ENCODE data around the gene ETDC. TPM values are rescaled to one million over a fixed set of nuclear protein-coding genes. Genes with fewer than 3 reads are reported as not detected.
"Not testable (repeated sequence)": the region's sequence is repeated elsewhere in the genome, so short reads cannot be mapped to it uniquely, and the experiment has no call there.

The ETDC gene
- total RNA-seq, result not detected in 3 replicates
- long read RNA-seq, result 0 reads

DNA sequence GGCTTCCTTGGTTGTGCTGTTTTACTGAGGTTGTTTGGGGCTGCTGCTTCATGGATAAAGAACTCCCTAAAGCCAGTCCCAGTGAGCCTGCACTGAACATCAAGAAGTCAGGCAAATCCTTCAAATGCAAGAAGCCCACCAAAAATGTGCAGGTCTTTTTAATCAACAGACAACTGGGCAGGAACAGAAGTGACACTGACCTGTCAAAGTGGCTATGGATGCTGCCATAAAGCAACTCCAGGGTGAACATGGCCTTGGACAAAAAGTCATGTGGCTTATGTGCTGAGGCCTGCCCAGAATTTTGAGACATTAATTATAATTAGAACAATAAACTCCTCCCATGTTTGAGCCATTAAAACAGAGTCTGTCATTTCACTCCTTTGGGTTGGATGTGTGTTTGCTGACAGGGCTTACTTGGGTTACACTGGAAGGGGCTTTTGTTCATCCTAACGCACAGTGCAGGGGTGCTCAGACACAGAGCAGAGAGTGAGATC, at the start of gene ETDC:
TSS of gene ETDC (plus strand) at position 51 of the 494 bp plus-strand sequence. CDS start at position 51, 0 bp downstream.
- no peak for DNase-seq (ENCODE audit: low spot score)
- Mint-ChIP-seq H3K36me3 (ENCODE audit: low read depth) (no peaks in the 10 kb centered on the region), H3K9me3 (ENCODE audit: low read depth) (peaks cover 33% of the 10 kb centered on the region), H3K27ac (ENCODE audit: unreplicated experiment) (no peak within 1 kb of the TSS), H3K27me3 (ENCODE audit: low read depth) (no peaks in the 10 kb centered on the region), H3K4me1 (ENCODE audit: low read depth) (no peaks in the 10 kb centered on the region), H3K4me3 (ENCODE audit: unreplicated experiment) (no peak within 1 kb of the TSS)
- TF ChIP-seq, protein P1, sequence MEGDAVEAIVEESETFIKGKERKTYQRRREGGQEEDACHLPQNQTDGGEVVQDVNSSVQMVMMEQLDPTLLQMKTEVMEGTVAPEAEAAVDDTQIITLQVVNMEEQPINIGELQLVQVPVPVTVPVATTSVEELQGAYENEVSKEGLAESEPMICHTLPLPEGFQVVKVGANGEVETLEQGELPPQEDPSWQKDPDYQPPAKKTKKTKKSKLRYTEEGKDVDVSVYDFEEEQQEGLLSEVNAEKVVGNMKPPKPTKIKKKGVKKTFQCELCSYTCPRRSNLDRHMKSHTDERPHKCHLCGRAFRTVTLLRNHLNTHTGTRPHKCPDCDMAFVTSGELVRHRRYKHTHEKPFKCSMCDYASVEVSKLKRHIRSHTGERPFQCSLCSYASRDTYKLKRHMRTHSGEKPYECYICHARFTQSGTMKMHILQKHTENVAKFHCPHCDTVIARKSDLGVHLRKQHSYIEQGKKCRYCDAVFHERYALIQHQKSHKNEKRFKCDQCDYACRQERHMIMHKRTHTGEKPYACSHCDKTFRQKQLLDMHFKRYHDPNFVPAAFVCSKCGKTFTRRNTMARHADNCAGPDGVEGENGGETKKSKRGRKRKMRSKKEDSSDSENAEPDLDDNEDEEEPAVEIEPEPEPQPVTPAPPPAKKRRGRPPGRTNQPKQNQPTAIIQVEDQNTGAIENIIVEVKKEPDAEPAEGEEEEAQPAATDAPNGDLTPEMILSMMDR (IDR thresholded peaks at IDR 0.05), result no peak

DNA sequence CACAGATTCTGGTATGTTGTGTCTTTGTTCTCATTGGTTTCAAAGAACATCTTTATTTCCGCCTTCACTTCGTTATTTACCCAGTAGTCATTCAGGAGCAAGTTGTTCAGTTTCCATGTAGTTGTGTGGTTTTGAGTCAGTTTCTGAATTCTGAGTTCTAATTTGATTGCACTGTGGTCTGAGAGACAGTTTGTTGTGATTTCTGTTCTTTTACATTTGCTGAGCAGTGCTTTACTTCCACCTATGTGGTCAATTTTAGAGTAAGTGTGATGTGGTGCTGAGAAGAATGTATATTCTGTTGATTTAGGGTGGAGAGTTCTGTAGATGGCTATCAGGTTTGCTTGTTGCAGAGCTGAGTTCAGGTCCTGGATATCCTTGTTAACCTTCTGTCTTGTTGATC, 48.3 kb upstream of the ETDC start:
- not testable (repeated sequence) for H3K36me3 Mint-ChIP-seq (ENCODE audit: low read depth); H3K4me3 Mint-ChIP-seq (ENCODE audit: unreplicated experiment); H3K4me1 Mint-ChIP-seq (ENCODE audit: low read depth); DNase-seq (ENCODE audit: low spot score); H3K27ac Mint-ChIP-seq (ENCODE audit: unreplicated experiment); H3K27me3 Mint-ChIP-seq (ENCODE audit: low read depth)
- peaks cover 70% of the 10 kb centered on the region for H3K9me3 Mint-ChIP-seq (ENCODE audit: low read depth)

DNA sequence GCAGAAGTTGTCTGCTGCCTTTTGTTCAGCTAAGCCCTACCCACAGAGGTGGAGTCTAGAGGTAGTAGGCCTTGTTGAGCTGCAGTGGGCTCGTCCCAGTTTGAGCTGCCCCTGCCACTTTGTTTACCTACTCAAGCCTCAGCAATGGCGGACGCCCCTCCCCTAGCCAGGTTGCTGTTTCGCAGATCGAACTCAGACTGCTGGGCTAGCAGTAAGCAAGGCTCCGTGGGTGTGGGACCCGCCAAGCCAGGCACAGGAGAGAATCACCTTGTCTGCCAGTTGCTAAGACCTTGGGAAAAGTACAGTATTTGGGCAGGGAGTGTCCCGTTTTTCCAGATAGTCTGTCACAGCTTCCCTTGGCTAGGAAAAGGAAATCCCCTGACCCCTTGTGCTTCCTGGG, 45.9 kb upstream of the ETDC start:
- not testable (repeated sequence) for H3K27me3 Mint-ChIP-seq (ENCODE audit: low read depth)
- H3K9me3 Mint-ChIP-seq (ENCODE audit: low read depth), result peaks cover 80% of the 10 kb centered on the region

DNA sequence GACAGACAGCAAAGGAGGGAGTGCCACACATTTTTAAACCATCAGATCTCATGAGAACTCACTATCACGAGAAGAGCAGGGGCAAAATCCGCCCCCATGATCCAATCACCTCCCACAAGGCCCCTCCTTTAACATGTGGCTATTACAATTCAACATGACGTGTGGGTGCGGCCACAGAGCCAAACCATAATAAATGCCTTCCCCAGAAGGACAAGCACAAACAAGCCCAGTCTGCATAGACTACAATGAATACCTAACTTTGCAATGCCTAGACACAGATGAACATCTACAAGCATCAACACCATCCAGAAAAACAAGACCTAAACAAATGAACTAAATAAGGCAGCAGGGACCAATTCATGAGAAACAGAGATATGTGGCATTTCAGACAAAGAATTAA, 45.1 kb upstream of the ETDC start:
- Mint-ChIP-seq H3K27ac (ENCODE audit: unreplicated experiment) (no peak overlapping the region), H3K36me3 (ENCODE audit: low read depth) (peaks cover 5% of the 10 kb centered on the region), H3K27me3 (ENCODE audit: low read depth) (no peaks in the 10 kb centered on the region), H3K4me3 (ENCODE audit: unreplicated experiment) (no peak overlapping the region), H3K9me3 (ENCODE audit: low read depth) (peaks cover 82% of the 10 kb centered on the region), H3K4me1 (ENCODE audit: low read depth) (no peaks in the 10 kb centered on the region)
- TF ChIP-seq, protein P1 (IDR thresholded peaks at IDR 0.05), result no peak
- no peak for DNase-seq (ENCODE audit: low spot score)

More for the DNA sequence above, 45.9 kb upstream of the ETDC start:
- H3K4me3 Mint-ChIP-seq (ENCODE audit: unreplicated experiment); H3K36me3 Mint-ChIP-seq (ENCODE audit: low read depth); H3K27ac Mint-ChIP-seq (ENCODE audit: unreplicated experiment); H3K4me1 Mint-ChIP-seq (ENCODE audit: low read depth): not testable (repeated sequence)
- peak; percentile 77 for DNase-seq (ENCODE audit: low spot score)

DNA sequence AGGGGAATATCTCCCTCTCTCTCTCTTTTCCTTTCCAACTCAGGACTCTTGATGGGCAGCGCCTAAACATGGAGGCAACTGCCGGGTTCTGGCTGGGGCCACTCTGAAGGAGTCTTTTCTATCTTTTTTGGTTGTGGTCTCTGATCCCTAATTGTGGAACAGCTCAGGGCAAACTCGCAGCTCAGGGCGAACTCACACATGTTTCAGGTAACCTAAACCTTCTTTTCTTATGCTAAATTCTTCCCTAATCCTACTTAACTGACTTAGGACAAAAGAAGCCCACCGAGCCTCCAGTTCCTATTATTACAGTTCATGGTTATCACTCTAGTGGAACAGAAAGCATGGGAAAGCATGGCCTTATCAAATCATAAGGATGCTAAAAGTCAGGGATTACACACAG, 36.1 kb upstream of the ETDC start:
- Mint-ChIP-seq H3K27ac (ENCODE audit: unreplicated experiment) (no peak overlapping the region), H3K9me3 (ENCODE audit: low read depth) (peaks cover 59% of the 10 kb centered on the region), H3K4me3 (ENCODE audit: unreplicated experiment) (no peak overlapping the region), H3K27me3 (ENCODE audit: low read depth) (no peaks in the 10 kb centered on the region), H3K36me3 (ENCODE audit: low read depth) (peaks cover 6% of the 10 kb centered on the region), H3K4me1 (ENCODE audit: low read depth) (no peaks in the 10 kb centered on the region)
- TF ChIP-seq, protein P1 (IDR thresholded peaks at IDR 0.05), result no peak
- DNase-seq (ENCODE audit: low spot score), result no peak

DNA sequence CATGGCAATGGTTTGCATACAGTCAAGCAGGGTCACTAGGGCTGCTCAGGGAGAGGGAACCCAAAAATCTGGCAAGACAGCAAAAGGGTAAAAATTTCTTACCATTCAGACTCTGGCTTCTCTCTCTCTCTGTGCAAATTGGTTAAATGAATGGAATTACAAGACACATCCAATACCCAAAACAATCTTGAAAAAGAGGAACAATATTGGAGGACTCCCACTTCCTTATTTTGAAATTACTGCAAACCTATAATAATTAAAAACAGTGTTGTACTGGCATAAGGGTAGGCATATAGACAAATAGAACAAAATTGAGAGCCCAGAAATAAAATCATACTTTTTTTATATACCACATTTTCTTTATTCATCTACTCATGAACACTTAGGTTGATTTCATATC, 33.3 kb upstream of the ETDC start:
- Mint-ChIP-seq H3K9me3 (ENCODE audit: low read depth) (peaks cover 67% of the 10 kb centered on the region), H3K4me3 (ENCODE audit: unreplicated experiment) (no peak overlapping the region), H3K4me1 (ENCODE audit: low read depth) (no peaks in the 10 kb centered on the region), H3K36me3 (ENCODE audit: low read depth) (peaks cover 8% of the 10 kb centered on the region), H3K27me3 (ENCODE audit: low read depth) (no peaks in the 10 kb centered on the region), H3K27ac (ENCODE audit: unreplicated experiment) (no peak overlapping the region)
- no peak for DNase-seq (ENCODE audit: low spot score)
- TF ChIP-seq, protein P1 (IDR thresholded peaks at IDR 0.05), result no peak
